BLaER1 treated with 17β-estradiol and CSF1 and Interleukin-3, amounts not matched to agents 10 nM and 100 nM (cell line): ENCODE data around the gene RECQL5.
A peak's percentile ranks its signal among the peaks of the same experiment; 100 is the strongest.

Experiments used
- H3K27ac ChIP-seq, 11 experiments: shearing (Covaris generic); formaldehyde crosslinking; 2 replicates each; pipeline ENCODE4 v1.8.1; 2022
- H3K27me3 ChIP-seq, 11 experiments: shearing (Covaris generic); formaldehyde crosslinking; 2 replicates each; pipeline ENCODE4 v1.8.1; 2022
- H3K36me3 ChIP-seq, 11 experiments: shearing (Covaris generic); formaldehyde crosslinking; 2 replicates each; pipeline ENCODE4 v1.8.1; 2022
- H3K4me1 ChIP-seq, 10 experiments: shearing (Covaris generic); formaldehyde crosslinking; 2 replicates each; pipeline ENCODE4 v1.8.1; 2022
- H3K4me2 ChIP-seq, 11 experiments: shearing (Covaris generic); formaldehyde crosslinking; 2 replicates each; pipeline ENCODE4 v1.8.1; 2022
- H3K4me3 ChIP-seq, 10 experiments: shearing (Covaris generic); formaldehyde crosslinking; 2 replicates each; pipeline ENCODE4 v1.8.1; 2022
- H3K9ac ChIP-seq, 11 experiments: shearing (Covaris generic); formaldehyde crosslinking; 2 replicates each; pipeline ENCODE4 v1.8.1; 2022
- H3K9me3 ChIP-seq, 11 experiments: shearing (Covaris generic); formaldehyde crosslinking; replicated peaks in 1 of 11; 2 replicates each; pipeline ENCODE4 v1.8.1; 2022
- H4K20me1 ChIP-seq, 11 experiments: shearing (Covaris generic); formaldehyde crosslinking; 2 replicates each; pipeline ENCODE4 v1.8.1; 2022
- Cebpa-rat ChIP-seq, 11 experiments: shearing (Covaris generic); IDR thresholded peaks; 2 replicates each; pipeline ENCODE4 v1.8.1; 2022

The RECQL5 gene

DNA sequence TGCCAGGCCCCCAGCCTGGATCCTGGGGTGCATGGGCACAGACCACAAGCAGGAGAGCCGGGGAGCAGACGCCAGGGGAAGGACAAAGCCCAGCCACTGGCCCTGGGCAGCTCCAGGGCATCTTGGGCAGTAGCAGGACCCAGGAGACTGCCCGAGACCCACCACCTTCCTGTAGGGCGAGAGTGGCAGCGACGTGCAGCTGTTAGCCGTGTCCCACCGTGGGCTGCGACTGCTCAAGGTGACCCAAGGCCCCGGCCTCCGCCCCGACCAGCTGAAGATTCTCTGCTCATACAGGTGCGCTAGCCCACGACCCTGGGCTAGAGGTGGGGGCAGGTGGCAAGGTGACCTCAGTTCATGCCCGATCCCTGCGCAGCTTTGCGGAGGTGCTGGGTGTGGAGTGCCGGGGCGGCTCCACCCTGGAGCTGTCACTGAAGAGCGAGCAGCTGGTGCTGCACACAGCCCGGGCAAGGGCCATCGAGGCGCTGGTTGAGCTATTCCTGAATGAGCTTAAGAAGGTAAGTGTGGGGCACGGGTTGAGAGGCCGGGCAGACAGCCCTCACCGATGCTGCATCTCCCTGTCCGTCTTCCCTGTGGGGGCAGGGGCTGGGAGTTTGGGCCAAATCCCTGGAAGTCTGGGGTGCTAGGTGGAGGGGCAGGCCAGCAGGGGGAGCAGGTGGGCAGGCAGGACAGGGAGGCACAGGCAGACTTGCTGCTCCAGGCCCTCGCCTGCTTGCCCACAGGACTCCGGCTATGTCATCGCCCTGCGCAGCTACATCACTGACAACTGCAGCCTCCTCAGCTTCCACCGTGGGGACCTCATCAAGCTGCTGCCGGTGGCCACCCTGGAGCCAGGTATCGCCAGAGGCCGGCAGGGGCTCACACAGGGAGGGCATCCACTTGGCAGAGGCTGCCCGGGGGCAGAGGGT lies 47.2 kb downstream of the RECQL5 start:
- Histone ChIP-seq H4K20me1 (peaks cover 0 to 91% (median 5%) of the 10 kb centered on the region in 11 experiments; a peak in 7 of 22 replicates), H3K4me1 (peaks cover 0 to 14% (median 9%) of the 10 kb centered on the region in 10 experiments; a peak in 15 of 20 replicates), H3K27ac (no peak overlapping the region), H3K9me3 (no peaks in the 10 kb centered on the region), H3K4me3 (no peak overlapping the region), H3K9ac (no peak overlapping the region), H3K27me3 (no peaks in the 10 kb centered on the region), H3K36me3 (peaks cover 72 to 100% (median 98%) of the 10 kb centered on the region in 11 experiments), H3K4me2 (no peak overlapping the region)
- TF ChIP-seq Cebpa-rat (IDR thresholded peaks at IDR 0.05): no peak

DNA sequence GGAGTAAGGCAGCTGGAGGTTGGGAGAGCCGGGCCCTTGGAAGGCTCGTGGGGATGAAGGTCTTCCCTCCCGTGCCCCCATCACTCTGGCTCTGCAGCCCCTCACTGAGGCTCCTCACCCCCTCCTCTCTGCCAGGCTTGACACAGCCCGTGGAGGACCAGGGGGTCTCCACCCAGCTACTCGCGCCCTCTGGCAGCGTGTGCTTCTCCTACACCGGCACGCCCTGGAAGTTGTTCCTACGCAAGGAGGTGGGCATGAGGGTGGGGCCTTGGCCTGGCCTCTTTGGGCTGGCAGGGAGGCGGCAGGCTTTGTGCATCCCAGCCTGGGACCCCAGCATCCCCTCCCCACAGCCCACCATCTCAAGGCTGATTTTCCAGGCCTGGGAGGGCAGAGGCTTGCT lies 49.3 kb downstream of the RECQL5 start:
- Histone ChIP-seq H3K4me3 (no peak overlapping the region), H3K4me2 (no peak overlapping the region), H3K27ac (no peak overlapping the region), H3K9ac (no peak overlapping the region), H3K27me3 (no peaks in the 10 kb centered on the region), H4K20me1 (peaks cover 0 to 94% (median 0%) of the 10 kb centered on the region in 11 experiments; a peak in 7 of 22 replicates), H3K36me3 (peaks cover 86 to 100% (median 98%) of the 10 kb centered on the region in 11 experiments), H3K9me3 (no peaks in the 10 kb centered on the region), H3K4me1 (no peaks in the 10 kb centered on the region)
- TF ChIP-seq Cebpa-rat (IDR thresholded peaks at IDR 0.05): no peak

DNA sequence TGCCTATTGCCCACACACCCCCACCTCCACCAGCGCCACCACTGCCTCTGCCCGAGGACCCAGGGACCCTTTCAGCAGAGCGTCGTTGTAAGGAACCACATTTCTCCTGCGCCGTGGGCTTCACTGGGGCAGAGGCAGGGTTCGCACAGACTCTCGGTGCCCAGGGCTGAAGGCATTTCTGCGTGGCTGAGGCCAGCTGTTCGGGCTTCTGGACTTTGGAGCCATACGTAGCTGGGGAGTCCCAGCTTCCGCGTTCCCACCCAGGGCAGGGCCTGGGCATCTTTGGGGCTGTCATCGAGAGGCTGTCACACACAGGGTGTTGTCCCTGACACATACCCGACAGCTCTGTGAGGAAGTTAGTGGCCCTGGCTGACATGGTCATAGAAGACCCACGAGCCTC lies 49.7 kb downstream of the RECQL5 start:
- Histone ChIP-seq H3K9ac (no peak overlapping the region), H3K4me2 (no peak overlapping the region), H3K27me3 (no peaks in the 10 kb centered on the region), H3K27ac (no peak overlapping the region), H3K36me3 (peaks cover 91 to 100% (median 97%) of the 10 kb centered on the region in 11 experiments), H3K4me1 (no peaks in the 10 kb centered on the region), H3K4me3 (no peak overlapping the region), H4K20me1 (peaks cover 0 to 92% (median 0%) of the 10 kb centered on the region in 11 experiments; a peak in 7 of 22 replicates), H3K9me3 (no peaks in the 10 kb centered on the region)
- TF ChIP-seq Cebpa-rat (IDR thresholded peaks at IDR 0.05): no peak

DNA sequence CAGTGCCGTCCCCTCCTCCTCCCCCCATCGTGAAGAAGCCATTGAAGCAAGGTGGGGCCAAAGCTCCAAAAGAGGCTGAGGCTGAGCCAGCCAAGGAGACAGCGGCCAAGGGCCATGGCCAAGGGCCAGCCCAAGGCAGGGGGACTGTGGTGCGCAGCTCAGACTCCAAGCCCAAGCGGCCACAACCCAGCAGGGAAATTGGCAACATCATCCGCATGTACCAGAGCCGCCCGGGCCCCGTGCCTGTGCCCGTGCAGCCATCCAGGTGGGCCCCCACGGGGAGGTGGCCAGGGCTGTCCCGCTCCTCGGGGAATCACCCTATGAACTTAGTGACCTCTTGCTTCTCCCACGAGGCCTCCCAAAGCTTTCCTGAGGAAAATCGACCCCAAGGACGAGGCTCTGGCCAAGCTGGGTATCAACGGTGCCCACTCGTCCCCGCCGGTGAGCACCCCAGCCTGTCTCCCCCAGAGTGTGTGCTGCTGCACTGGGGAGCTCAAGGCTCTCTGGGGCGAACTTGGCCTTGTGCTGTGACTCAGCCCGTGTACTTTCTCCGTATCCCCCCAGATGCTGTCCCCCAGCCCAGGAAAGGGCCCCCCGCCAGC lies 50.3 kb downstream of the RECQL5 start:
- Histone ChIP-seq H3K4me1 (no peaks in the 10 kb centered on the region), H3K27me3 (no peaks in the 10 kb centered on the region), H3K4me2 (no peak overlapping the region), H3K9ac (no peak overlapping the region), H3K4me3 (no peak overlapping the region), H3K27ac (no peak overlapping the region), H3K9me3 (no peaks in the 10 kb centered on the region), H4K20me1 (peaks cover 0 to 90% (median 0%) of the 10 kb centered on the region in 11 experiments; a peak in 7 of 22 replicates), H3K36me3 (peaks cover 88 to 100% (median 97%) of the 10 kb centered on the region in 11 experiments)
- no peak for TF ChIP-seq Cebpa-rat (IDR thresholded peaks at IDR 0.05)

DNA sequence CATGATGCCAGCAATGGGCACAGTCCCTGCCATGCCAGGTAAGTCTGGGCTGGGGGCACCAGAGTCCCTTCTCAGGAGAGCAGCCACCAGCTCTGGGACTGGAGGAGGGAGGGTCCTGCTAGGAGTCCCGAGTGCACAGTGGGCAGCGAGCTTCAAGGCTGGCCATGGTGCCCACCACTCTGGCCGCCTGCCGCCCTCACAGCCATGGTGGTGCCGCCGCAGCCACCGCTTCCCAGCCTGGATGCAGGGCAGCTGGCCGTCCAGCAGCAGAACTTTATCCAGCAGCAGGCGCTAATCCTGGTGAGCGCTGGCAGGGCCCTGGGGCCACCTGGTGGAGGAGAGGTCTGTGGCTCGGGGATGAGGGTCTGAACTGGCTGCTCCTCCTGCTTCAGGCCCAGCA lies 51.7 kb downstream of the RECQL5 start:
- peaks cover 0 to 84% (median 0%) of the 10 kb centered on the region in 11 experiments; a peak in 7 of 22 replicates for H4K20me1 ChIP-seq
- H3K27me3 ChIP-seq: no peaks in the 10 kb centered on the region
- no peaks in the 10 kb centered on the region for H3K9me3 ChIP-seq
- H3K4me1 ChIP-seq: peaks cover 0 to 4% (median 0%) of the 10 kb centered on the region in 10 experiments; a peak in 2 of 20 replicates
- no peak for TF ChIP-seq Cebpa-rat (IDR thresholded peaks at IDR 0.05)
- peaks cover 79 to 100% (median 97%) of the 10 kb centered on the region in 11 experiments for H3K36me3 ChIP-seq
- H3K9ac ChIP-seq: no peak overlapping the region; a peak in 1 of 22 replicates
- H3K4me2 ChIP-seq: no peak overlapping the region
- H3K27ac ChIP-seq: no peak overlapping the region
- H3K4me3 ChIP-seq: no peak overlapping the region

DNA sequence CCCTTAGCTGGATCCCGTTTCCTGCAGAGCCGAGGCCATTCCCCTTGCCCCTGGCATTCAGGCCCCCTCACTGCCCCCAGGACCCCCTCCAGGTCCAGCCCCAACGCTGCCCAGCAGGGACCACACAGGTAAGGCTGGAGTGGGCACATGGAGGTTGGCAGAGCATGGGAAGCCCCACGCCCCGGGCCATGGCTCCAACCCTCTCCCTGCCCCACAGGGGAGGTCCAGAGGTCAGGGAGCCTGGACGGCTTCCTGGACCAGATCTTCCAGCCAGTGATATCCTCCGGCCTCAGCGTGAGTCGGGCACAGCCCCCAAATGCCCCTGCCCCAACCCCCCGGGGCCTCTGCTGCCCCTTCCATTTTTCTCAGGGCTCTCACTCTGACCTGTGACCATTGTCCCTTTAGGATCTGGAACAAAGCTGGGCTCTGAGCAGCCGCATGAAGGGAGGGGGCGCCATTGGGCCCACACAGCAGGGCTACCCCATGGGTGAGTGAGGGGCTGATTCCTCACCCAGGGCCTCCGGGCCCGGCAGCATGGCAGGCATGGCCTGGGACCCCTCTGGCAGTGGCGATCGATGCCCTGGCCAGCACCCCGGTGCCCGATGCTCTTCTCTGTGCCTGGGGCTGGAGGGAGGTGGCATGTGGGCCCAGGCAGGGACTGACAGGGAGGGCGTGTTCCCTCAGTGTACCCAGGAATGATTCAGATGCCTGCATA lies 52.2 kb downstream of the RECQL5 start:
- Histone ChIP-seq H3K36me3 (peaks cover 74 to 100% (median 96%) of the 10 kb centered on the region in 11 experiments), H3K4me3 (no peak overlapping the region), H3K27me3 (no peaks in the 10 kb centered on the region), H3K27ac (no peak overlapping the region), H3K9ac (no peak overlapping the region), H3K4me2 (no peak overlapping the region), H4K20me1 (peaks cover 0 to 82% (median 0%) of the 10 kb centered on the region in 11 experiments; a peak in 6 of 22 replicates), H3K4me1 (peaks cover 0 to 7% (median 0%) of the 10 kb centered on the region in 10 experiments; a peak in 2 of 20 replicates), H3K9me3 (no peaks in the 10 kb centered on the region)
- TF ChIP-seq Cebpa-rat (IDR thresholded peaks at IDR 0.05): no peak

DNA sequence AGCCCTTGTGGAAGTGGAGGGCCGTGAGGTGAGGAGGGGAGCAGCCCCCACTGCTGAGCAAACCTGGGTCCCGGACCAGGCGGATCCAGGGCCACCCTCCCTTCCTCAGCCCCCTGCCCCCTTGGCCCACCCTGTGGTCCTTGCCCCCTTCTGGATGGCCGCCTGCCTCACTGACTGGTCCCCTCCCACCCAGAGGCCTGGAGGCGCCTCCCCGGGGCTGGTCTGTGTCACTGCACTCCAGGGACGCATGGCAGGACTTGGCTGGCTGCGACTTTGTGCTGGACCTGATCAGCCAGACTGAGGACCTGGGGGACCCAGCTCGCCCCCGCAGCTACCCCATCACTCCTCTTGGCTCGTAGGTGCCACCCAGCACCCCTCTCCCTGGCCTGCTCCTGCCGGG lies 52.9 kb downstream of the RECQL5 start:
- no peak overlapping the region; a peak in 1 of 22 replicates for H3K9ac ChIP-seq
- peaks cover 0 to 7% (median 0%) of the 10 kb centered on the region in 10 experiments; a peak in 2 of 20 replicates for H3K4me1 ChIP-seq
- H3K27me3 ChIP-seq: no peaks in the 10 kb centered on the region
- H3K27ac ChIP-seq: no peak overlapping the region
- peaks cover 0 to 75% (median 0%) of the 10 kb centered on the region in 11 experiments; a peak in 5 of 22 replicates for H4K20me1 ChIP-seq
- H3K4me2 ChIP-seq: no peak overlapping the region
- H3K4me3 ChIP-seq: no peak overlapping the region
- no peak for TF ChIP-seq Cebpa-rat (IDR thresholded peaks at IDR 0.05)
- H3K9me3 ChIP-seq: no peaks in the 10 kb centered on the region
- H3K36me3 ChIP-seq: peaks cover 67 to 95% (median 88%) of the 10 kb centered on the region in 11 experiments

DNA sequence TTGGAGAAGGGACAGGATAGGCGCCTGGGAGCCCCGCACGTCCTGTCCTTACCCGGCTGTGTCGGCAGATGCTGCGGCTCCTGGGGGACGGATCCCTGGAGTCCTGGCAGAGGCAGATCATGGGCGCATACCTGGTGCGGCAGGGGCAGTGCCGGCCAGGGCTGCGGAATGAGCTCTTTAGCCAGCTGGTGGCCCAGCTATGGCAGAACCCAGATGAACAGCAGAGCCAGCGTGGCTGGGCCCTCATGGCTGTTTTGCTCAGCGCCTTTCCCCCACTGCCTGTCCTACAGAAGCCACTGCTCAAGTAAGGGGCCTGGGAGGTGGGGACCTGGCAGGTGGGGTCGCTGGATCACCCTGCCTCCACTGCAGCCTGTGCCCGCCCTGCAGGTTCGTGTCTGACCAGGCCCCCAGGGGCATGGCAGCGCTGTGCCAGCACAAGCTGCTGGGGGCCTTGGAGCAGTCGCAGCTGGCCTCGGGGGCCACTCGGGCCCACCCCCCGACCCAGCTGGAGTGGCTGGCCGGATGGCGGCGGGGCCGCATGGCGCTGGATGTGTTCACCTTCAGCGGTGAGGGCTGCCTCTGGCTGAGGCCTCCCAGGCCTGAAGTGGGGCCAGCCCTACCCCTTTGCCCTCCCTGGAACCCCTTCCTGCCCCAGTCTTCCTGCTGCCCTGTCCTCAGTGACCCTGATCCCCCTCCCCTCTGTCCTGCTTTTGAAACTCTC lies 53.9 kb downstream of the RECQL5 start:
- H3K4me1 ChIP-seq: peaks cover 0 to 7% (median 0%) of the 10 kb centered on the region in 10 experiments; a peak in 2 of 20 replicates
- peak overlapping the region in 1 of 11 experiments; percentile 19; a peak in 1 of 22 replicates for H3K9ac ChIP-seq
- H4K20me1 ChIP-seq: peaks cover 0 to 71% (median 0%) of the 10 kb centered on the region in 11 experiments; a peak in 5 of 22 replicates
- H3K27ac ChIP-seq: no peak overlapping the region
- no peaks in the 10 kb centered on the region for H3K9me3 ChIP-seq
- H3K4me3 ChIP-seq: no peak overlapping the region
- no peak for TF ChIP-seq Cebpa-rat (IDR thresholded peaks at IDR 0.05)
- H3K27me3 ChIP-seq: no peaks in the 10 kb centered on the region
- no peak overlapping the region for H3K4me2 ChIP-seq
- peaks cover 57 to 95% (median 79%) of the 10 kb centered on the region in 11 experiments for H3K36me3 ChIP-seq
